ENCODE data around the gene ARHGEF4. TPM values are rescaled to one million over a fixed set of nuclear protein-coding genes. Genes with fewer than 3 reads are reported as not detected.
"Not testable (repeated sequence)": the region's sequence is repeated elsewhere in the genome, so short reads cannot be mapped to it uniquely, and the experiment has no call there.

The ARHGEF4 gene
- total RNA-seq, 1 donor from 2014 or later, result 74.8 TPM

DNA sequence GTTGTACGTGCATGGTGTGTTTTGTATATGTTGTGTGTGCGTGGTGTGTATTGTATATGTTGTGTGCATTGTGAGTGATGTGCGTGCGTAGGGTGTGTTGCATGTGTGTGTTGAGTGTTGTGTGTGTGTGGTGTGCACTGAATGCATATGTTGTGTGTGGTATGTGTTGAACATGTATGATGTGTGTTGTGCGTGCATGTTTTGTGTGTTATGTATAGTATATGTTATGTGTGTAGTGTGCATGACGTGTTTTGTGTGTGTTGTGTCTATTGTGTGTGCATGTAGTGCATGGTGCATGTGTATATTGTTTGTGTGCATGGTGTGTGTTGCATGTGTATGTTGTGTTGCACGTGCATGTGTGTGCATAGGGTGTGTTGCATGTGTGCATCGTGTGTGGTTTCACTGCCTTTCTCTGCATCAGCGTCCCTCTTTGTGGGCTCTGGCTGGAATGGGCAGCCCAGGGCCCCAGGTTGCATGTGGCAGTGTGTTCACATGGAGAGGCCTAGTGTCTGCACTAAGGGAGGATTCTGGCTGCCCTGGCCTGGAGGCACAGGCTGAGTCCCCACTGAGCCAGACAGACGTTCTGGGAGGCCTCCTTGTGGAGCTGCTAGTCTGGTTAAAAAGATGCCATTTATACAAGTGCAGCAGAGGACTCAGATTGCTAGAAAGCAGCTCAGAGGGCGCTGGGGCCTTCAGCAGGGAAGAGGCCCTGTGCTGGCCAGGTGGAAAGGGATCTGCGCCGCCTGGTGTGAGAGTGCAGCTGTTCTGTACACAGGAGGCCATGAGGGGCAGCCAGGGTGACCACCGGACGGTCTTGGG is 149.3 kb downstream of the ARHGEF4 start:
- TF ChIP-seq CTCF (IDR thresholded peaks at IDR 0.05; ENCODE audit: insufficient read depth, low read length, severe bottlenecking), result no peak
- Histone ChIP-seq H3K36me3 (ENCODE audit: control insufficient read depth, insufficient read depth, low read length) (no peaks in the 10 kb centered on the region), H3K27me3 (ENCODE audit: control insufficient read depth, insufficient read depth, low read length) (no peaks in the 10 kb centered on the region), H3K4me3 (ENCODE audit: low read depth, low read length) (no peak overlapping the region)
- no peak for DNase-seq (ENCODE audit: low read depth)
- peak; percentile 95 for FAIRE-seq

DNA sequence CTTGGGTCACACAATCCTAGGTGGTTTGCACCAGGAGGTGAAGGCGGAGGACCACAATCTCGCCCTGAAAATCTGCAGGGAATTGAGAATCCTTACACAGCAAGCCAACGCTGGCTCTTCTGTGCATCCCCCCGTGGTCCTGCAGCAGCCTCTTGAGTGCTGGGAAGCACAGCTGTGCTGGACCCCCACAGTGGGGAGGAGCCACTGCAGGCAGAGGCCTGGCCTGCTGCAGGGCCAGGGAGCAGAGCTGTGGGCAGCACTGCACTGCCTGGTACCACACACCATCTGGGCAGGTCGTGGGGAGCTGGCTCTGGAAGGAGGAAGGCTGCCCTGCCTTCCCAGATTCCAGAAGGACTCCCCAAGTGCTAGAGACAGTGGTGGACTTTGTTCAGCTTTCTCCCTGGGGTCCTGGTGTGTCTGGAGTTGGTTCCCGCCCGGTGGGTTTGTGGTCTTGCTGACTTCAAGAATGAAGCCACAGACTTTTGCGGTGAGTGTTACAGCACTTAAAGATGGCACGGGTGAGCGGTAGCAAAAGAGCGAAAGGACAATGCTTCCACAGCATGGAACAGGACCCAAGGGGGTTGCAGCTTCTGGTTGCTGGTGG is 150.3 kb downstream of the ARHGEF4 start:
- Histone ChIP-seq H3K36me3 (ENCODE audit: control insufficient read depth, insufficient read depth, low read length) (no peaks in the 10 kb centered on the region), H3K27me3 (ENCODE audit: control insufficient read depth, insufficient read depth, low read length) (no peaks in the 10 kb centered on the region), H3K4me3 (ENCODE audit: low read depth, low read length) (no peak overlapping the region)
- FAIRE-seq, result peak; percentile 58
- no peak for DNase-seq (ENCODE audit: low read depth)
- TF ChIP-seq CTCF (IDR thresholded peaks at IDR 0.05; ENCODE audit: insufficient read depth, low read length, severe bottlenecking), result no peak

DNA sequence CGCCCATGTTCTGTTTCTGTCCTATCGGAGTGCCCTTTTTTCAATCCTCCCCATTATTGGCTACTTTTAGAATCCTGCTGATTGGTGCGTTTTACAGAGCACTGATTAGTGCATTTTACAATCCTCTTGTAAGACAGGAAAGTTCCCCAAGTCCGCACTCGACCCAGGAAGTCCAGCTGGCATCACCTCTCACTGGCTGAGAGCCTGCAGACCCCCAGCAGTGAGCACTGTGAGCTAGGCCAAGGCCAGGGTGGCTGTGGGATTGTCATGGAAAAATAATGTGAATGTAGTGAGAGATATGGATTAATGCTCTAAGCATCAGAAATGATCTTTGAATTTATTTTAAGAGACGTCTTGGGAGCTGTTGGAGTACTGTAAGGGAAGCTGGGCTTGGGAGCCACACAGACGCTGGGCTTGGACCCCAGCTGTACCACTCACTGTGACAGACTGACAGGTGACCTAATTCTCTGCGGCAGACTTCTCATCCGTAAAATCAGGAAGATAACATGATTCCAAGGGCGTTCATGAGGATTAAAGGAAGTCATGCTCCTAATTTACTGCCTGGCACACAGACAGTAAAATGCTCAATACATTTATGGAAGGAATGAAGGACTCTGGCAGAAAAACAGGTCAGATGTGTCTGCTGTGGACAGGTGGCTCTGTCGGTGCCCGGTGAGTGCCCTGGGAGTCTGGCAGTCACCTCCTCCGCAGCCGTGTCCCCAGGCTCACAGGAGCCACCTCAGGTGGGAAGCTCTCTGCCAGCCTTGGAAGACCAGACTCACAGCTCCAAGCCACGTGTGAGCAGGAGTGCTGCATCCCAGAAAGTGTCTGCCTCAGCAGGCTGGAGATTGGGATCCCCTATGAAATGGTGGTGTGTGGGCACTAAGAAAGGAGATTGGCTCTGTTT is 151.1 kb downstream of the ARHGEF4 start:
- Histone ChIP-seq H3K27me3 (ENCODE audit: control insufficient read depth, insufficient read depth, low read length) (no peaks in the 10 kb centered on the region), H3K36me3 (ENCODE audit: control insufficient read depth, insufficient read depth, low read length) (no peaks in the 10 kb centered on the region), H3K4me3 (ENCODE audit: low read depth, low read length) (no peak overlapping the region)
- FAIRE-seq (no peak), DNase-seq (ENCODE audit: low read depth) (no peak)
- no peak for TF ChIP-seq CTCF (IDR thresholded peaks at IDR 0.05; ENCODE audit: insufficient read depth, low read length, severe bottlenecking)

DNA sequence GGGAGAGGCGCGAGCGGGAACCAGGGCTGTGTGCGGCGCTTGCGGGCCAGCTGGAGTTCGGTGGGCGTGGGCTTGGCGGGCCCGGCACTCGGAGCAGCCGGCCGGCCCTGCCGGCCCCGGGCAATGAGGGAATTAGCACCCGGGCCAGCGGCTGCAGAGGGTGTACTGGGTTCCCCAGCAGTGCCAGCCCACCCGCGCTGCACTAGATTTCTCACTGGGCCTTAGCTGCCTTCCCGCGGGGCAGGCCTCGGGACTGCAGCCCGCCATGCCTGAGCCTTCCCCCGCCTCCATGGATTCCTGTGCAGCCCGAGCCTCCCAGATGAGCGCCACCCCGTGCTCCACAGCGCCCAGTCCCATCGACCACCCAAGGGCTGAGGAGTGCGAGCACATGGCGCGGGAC is 154.7 kb downstream of the ARHGEF4 start:
- H3K36me3 ChIP-seq (ENCODE audit: control insufficient read depth, insufficient read depth, low read length); H3K27me3 ChIP-seq (ENCODE audit: control insufficient read depth, insufficient read depth, low read length); DNase-seq (ENCODE audit: low read depth); FAIRE-seq; H3K4me3 ChIP-seq (ENCODE audit: low read depth, low read length): not testable (repeated sequence)

DNA sequence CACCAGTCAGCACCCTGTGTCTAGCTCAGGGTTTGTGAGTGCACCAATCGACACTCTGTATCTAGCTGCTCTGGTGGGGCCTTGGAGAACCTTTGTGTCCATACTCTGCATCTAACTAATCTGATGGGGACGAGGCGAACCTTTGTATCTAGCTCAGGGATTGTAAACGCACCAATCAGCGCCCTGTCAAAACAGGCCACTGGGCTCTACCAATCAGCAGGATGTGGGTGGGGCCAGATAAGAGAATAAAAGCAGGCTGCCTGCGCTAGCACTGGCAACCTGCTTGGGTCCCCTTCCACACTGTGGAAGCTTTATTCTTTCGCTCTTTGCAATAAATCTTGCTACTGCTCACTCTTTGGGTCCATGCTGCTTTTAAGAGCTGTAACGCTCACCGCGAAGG is 155.3 kb downstream of the ARHGEF4 start:
- H3K27me3 ChIP-seq (ENCODE audit: control insufficient read depth, insufficient read depth, low read length); H3K4me3 ChIP-seq (ENCODE audit: low read depth, low read length); FAIRE-seq; H3K36me3 ChIP-seq (ENCODE audit: control insufficient read depth, insufficient read depth, low read length); DNase-seq (ENCODE audit: low read depth): not testable (repeated sequence)

DNA sequence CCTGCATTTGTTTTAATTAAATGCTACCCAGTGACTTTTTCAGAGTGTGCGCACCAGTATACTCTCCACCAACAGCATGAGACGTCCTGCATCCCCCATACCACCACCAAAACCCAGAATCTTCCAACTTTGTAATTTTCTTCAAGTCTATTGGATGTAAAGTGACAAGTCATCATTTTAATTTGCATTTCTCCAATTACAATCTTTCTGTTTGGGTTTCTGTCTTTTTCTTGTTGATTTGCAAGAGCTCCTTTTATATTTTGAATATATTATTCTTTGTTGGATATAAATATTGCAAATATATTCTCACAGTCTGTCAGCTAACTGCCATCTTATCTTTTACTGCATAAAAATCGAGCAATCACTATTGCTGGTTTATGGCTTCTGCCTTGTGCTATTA is 160.0 kb downstream of the ARHGEF4 start:
- FAIRE-seq, result no peak
- no peak for TF ChIP-seq CTCF (IDR thresholded peaks at IDR 0.05; ENCODE audit: insufficient read depth, low read length, severe bottlenecking)
- Histone ChIP-seq H3K36me3 (ENCODE audit: control insufficient read depth, insufficient read depth, low read length) (no peaks in the 10 kb centered on the region), H3K4me3 (ENCODE audit: low read depth, low read length) (no peak overlapping the region), H3K27me3 (ENCODE audit: control insufficient read depth, insufficient read depth, low read length) (no peaks in the 10 kb centered on the region)
- DNase-seq (ENCODE audit: low read depth), result no peak
